HepG2 (cell line): ENCODE measurements around the gene EARS2. TPM values are rescaled to one million over a fixed set of nuclear protein-coding genes. Genes with fewer than 3 reads are reported as not detected.
A peak's percentile ranks its signal among the peaks of the same experiment; 100 is the strongest.

Experiments used
- DPF2 ChIP-seq: sonication (generic); formaldehyde crosslinking; IDR thresholded peaks from 2 replicates; pipeline ENCODE4 v1.4.0; 2020; ENCODE audit warnings: mild to moderate bottlenecking, low read depth, missing genetic modification reagents, borderline replicate concordance
- HDAC2 ChIP-seq: sonication (generic); formaldehyde crosslinking; IDR thresholded peaks from 2 replicates; pipeline ENCODE4 v1.4.0; 2020; ENCODE audit warnings: missing genetic modification reagents
- RAD51 ChIP-seq: fragments of 450-650 bp; IDR thresholded peaks from 2 replicates; pipeline ENCODE4 v1.6.1; 2016; ENCODE audit warnings: borderline replicate concordance
- RBM39 ChIP-seq: fragments of 200-400 bp; formaldehyde crosslinking; IDR thresholded peaks from one replicate; pipeline ENCODE4 v1.6.1; 2018; ENCODE audit warnings: antibody characterized with exemption, mild to moderate bottlenecking, low read depth, low read length; ENCODE audit not compliant: poor library complexity, severe bottlenecking
- SNAPC2 ChIP-seq: sonication (generic); formaldehyde crosslinking; IDR thresholded peaks from 2 replicates; pipeline ENCODE4 v1.8.1; 2022; ENCODE audit warnings: mild to moderate bottlenecking, missing genetic modification reagents
- STAT5B ChIP-seq: sonication (generic); formaldehyde crosslinking; IDR thresholded peaks from 2 replicates; pipeline ENCODE4 v1.4.0; 2020; ENCODE audit warnings: missing genetic modification reagents
- ZFP82 ChIP-seq: sonication (generic); formaldehyde crosslinking; IDR thresholded peaks from 2 replicates; pipeline ENCODE4 v1.5.1; 2020; ENCODE audit warnings: mild to moderate bottlenecking, missing genetic modification reagents, borderline replicate concordance
- ZFX ChIP-seq: sonication (generic); formaldehyde crosslinking; IDR thresholded peaks from 2 replicates; pipeline ENCODE4 v1.4.0; 2020; ENCODE audit warnings: mild to moderate bottlenecking, low read depth, missing genetic modification reagents, moderate library complexity
- ZMYM3 ChIP-seq: sonication (generic); formaldehyde crosslinking; IDR thresholded peaks from 2 replicates; pipeline ENCODE4 v1.5.1; 2020; ENCODE audit warnings: mild to moderate bottlenecking, missing genetic modification reagents
- ZNF329 ChIP-seq: sonication (generic); formaldehyde crosslinking; IDR thresholded peaks from 2 replicates; pipeline ENCODE4 v1.9.0; 2021; ENCODE audit warnings: low read depth, mild to moderate bottlenecking, missing genetic modification reagents
- ZNF83 ChIP-seq: sonication (generic); formaldehyde crosslinking; IDR thresholded peaks from 2 replicates; pipeline ENCODE4 v1.4.0; 2020; ENCODE audit warnings: missing genetic modification reagents, mild to moderate bottlenecking, borderline replicate concordance
- ZNF841 ChIP-seq: sonication (generic); formaldehyde crosslinking; IDR thresholded peaks from 2 replicates; pipeline ENCODE4 v1.8.1; 2023; ENCODE audit warnings: missing genetic modification reagents, borderline replicate concordance
- ZNF850 ChIP-seq: sonication (generic); formaldehyde crosslinking; conservative IDR thresholded peaks from 2 replicates; pipeline ENCODE4 v1.9.0; 2021; ENCODE audit warnings: mild to moderate bottlenecking, missing genetic modification reagents
- polyA plus RNA-seq, 8 experiments: library from polyadenylated mRNA; depleted of rRNA in 3 of 8; stranded (reverse) in 7 of 8; unstranded in 1 of 8; fragments of >200 nt; fragmentation: Illumina TruSeq in 4 of 8; extraction: Trizol in 4 of 8; gene quantifications; 2 replicates each; pipeline versions ENCODE4 v1.2.1 to v1.2.3, GENCODE V29; 2011 to 2016; ENCODE audit warnings: low read depth in 4 of 8, missing spikeins in 1 of 8, mixed read lengths in 1 of 8; ENCODE audit not compliant: insufficient read depth in 1 of 8
- total RNA-seq, 5 experiments: library from RNA; depleted of rRNA; stranded (reverse); fragments of >200 nt; fragmentation: Illumina TruSeq; extraction: Trizol; gene quantifications; 2 replicates each; pipeline ENCODE4 v1.2.3, GENCODE V29; 2016; ENCODE audit warnings: low read depth in 1 of 5
- TF ChIP-seq, protein P1 (sequence below): sonication (generic); formaldehyde crosslinking; IDR thresholded peaks from 2 replicates; pipeline ENCODE4 v1.5.1; 2020; ENCODE audit warnings: mild to moderate bottlenecking, missing genetic modification reagents, borderline replicate concordance
- TF ChIP-seq, protein P2 (sequence below): sonication (generic); formaldehyde crosslinking; conservative IDR thresholded peaks from 2 replicates; pipeline ENCODE4 v1.4.0; 2020; ENCODE audit warnings: missing genetic modification reagents
- TF ChIP-seq, protein P3 (sequence below), 2 experiments: sonication (generic) in 1 of 2; formaldehyde crosslinking in 1 of 2; IDR thresholded peaks; 2 replicates each; pipeline versions ENCODE4 v1.4.0 to v1.6.1; 2018 to 2020; ENCODE audit warnings: missing genetic modification reagents in 2 of 2, borderline replicate concordance in 1 of 2, low read depth in 1 of 2, mild to moderate bottlenecking in 1 of 2, missing biosample characterization in 1 of 2

Gene EARS2
- total and polyA plus RNA-seq, 2 of the 13 experiments (the other 11 are each of a cell fraction or from before 2014, with no cell fraction given), result 49.4 to 80.4 TPM

DNA sequence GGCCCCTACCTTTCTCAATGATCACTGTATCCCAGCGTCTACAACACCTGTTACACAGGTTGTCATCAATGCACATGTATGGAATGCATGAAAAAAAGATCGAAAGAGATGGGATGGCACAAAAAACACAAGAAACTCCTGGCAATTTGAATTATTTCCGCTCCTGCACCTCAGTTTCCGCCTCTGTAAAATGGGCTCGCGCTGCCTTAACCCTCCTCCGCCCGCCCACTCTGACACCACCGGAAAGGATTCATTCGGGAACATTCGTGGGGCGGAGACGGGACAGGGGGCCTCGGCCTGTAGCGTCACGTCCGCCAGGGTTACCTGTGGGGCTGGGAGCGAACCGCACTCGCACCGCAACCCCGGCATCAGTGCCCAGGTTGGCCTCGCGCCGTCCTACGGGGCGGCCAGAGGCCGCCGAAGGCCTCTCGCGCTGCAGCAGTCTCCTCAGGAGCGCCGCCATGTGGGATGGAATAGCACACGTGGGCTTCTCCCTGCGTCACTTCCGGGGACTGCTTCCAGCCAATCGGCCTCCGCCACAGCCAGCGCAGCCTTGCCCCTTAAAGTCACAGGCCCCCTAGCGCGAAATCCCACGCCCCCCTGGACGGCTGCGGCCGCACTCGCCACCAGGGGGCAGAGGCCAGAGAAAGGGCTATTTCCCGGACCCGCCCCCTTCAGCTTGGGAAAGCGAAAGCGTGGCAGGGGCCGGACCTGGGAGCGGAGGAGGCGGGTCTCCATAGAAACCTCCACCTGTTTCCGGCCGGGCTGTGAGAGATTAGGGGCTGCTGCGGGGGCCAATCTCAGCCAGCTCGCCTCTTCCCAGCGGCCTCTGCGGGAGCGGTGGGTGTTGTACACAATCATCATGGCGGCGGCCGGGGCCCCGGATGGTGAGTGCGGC is at the start of gene EARS2, which contains the start of gene UBFD1 (continued):
- TF ChIP-seq, protein P1, sequence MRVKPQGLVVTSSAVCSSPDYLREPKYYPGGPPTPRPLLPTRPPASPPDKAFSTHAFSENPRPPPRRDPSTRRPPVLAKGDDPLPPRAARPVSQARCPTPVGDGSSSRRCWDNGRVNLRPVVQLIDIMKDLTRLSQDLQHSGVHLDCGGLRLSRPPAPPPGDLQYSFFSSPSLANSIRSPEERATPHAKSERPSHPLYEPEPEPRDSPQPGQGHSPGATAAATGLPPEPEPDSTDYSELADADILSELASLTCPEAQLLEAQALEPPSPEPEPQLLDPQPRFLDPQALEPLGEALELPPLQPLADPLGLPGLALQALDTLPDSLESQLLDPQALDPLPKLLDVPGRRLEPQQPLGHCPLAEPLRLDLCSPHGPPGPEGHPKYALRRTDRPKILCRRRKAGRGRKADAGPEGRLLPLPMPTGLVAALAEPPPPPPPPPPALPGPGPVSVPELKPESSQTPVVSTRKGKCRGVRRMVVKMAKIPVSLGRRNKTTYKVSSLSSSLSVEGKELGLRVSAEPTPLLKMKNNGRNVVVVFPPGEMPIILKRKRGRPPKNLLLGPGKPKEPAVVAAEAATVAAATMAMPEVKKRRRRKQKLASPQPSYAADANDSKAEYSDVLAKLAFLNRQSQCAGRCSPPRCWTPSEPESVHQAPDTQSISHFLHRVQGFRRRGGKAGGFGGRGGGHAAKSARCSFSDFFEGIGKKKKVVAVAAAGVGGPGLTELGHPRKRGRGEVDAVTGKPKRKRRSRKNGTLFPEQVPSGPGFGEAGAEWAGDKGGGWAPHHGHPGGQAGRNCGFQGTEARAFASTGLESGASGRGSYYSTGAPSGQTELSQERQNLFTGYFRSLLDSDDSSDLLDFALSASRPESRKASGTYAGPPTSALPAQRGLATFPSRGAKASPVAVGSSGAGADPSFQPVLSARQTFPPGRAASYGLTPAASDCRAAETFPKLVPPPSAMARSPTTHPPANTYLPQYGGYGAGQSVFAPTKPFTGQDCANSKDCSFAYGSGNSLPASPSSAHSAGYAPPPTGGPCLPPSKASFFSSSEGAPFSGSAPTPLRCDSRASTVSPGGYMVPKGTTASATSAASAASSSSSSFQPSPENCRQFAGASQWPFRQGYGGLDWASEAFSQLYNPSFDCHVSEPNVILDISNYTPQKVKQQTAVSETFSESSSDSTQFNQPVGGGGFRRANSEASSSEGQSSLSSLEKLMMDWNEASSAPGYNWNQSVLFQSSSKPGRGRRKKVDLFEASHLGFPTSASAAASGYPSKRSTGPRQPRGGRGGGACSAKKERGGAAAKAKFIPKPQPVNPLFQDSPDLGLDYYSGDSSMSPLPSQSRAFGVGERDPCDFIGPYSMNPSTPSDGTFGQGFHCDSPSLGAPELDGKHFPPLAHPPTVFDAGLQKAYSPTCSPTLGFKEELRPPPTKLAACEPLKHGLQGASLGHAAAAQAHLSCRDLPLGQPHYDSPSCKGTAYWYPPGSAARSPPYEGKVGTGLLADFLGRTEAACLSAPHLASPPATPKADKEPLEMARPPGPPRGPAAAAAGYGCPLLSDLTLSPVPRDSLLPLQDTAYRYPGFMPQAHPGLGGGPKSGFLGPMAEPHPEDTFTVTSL (CRISPR knock-in tag), result peak; percentile 63; the same call in 1 of the 2 replicates
- TF ChIP-seq DPF2 (CRISPR knock-in tag), result peak; percentile 32; the same call in 1 of the 2 replicates
- TF ChIP-seq RBM39, result peak; percentile 94
- peak; percentile 91 for TF ChIP-seq ZFX
- TF ChIP-seq, protein P2, sequence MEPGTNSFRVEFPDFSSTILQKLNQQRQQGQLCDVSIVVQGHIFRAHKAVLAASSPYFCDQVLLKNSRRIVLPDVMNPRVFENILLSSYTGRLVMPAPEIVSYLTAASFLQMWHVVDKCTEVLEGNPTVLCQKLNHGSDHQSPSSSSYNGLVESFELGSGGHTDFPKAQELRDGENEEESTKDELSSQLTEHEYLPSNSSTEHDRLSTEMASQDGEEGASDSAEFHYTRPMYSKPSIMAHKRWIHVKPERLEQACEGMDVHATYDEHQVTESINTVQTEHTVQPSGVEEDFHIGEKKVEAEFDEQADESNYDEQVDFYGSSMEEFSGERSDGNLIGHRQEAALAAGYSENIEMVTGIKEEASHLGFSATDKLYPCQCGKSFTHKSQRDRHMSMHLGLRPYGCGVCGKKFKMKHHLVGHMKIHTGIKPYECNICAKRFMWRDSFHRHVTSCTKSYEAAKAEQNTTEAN (CRISPR knock-in tag), result peak; percentile 70; the same call in 1 of the 2 replicates
- peak; percentile 87 for TF ChIP-seq HDAC2 (CRISPR knock-in tag)
- TF ChIP-seq ZFP82 (CRISPR knock-in tag), result peak; percentile 87; the same call in 1 of the 2 replicates
- TF ChIP-seq ZNF83 (CRISPR knock-in tag), result peak; percentile 94; the same call in 1 of the 2 replicates
- TF ChIP-seq, protein P3, sequence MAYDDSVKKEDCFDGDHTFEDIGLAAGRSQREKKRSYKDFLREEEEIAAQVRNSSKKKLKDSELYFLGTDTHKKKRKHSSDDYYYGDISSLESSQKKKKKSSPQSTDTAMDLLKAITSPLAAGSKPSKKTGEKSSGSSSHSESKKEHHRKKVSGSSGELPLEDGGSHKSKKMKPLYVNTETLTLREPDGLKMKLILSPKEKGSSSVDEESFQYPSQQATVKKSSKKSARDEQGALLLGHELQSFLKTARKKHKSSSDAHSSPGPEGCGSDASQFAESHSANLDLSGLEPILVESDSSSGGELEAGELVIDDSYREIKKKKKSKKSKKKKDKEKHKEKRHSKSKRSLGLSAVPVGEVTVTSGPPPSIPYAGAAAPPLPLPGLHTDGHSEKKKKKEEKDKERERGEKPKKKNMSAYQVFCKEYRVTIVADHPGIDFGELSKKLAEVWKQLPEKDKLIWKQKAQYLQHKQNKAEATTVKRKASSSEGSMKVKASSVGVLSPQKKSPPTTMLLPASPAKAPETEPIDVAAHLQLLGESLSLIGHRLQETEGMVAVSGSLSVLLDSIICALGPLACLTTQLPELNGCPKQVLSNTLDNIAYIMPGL (CRISPR knock-in tag; IDR thresholded peaks at IDR 0.05; ENCODE audit: borderline replicate concordance in 1 of 2, low read depth in 1 of 2), result peak; percentile 98 to 99
- TF ChIP-seq ZNF841 (CRISPR knock-in tag), result no peak; the same call in 1 of the 2 replicates
- TF ChIP-seq STAT5B (CRISPR knock-in tag), result 0 out of 2 replicates have a peak, but pooled peaks have one; percentile 41
- 0 out of 2 replicates have a peak, but pooled peaks have one; percentile 76 for TF ChIP-seq ZNF850 (CRISPR knock-in tag)
- TF ChIP-seq SNAPC2 (CRISPR knock-in tag), result peak; percentile 87; the same call in 1 of the 2 replicates
- TF ChIP-seq ZMYM3 (CRISPR knock-in tag), result peak; percentile 100
- TF ChIP-seq ZNF329 (CRISPR knock-in tag), result no peak
- TF ChIP-seq RAD51, result peak; percentile 73; the same call in 1 of the 2 replicates
